HEK293 (cell line): ENCODE results near the gene UBE3B.

Source experiments
- CTCF ChIA-PET: fragments of 350-600 bp; formaldehyde crosslinking; extraction: SDS; loops from one replicate; lab custom pipeline; 2021; ENCODE audit warnings: antibody characterized with exemption; lab: Yijun Ruan, JAX
- POLR2A ChIA-PET: fragments of 300-600 bp; formaldehyde crosslinking; extraction: SDS; loops from one replicate; lab custom pipeline; 2020; ENCODE audit warnings: antibody characterized with exemption, inconsistent platforms; lab: Yijun Ruan, JAX
- H3K27ac ChIP-seq: fragments of 200-500 bp; sonication (Bioruptor generic); 2 replicates; pipeline ENCODE4 v1.5.1; 2014; ENCODE audit warnings: low read depth, low read length, control low read depth, inconsistent platforms; ENCODE audit errors: extremely low read depth
- H3K36me3 ChIP-seq, 2 experiments: fragments of 200-500 bp in 1 of 2; sonication (Bioruptor generic) in 1 of 2; 1 replicate in 1 of 2; 2 replicates in 1 of 2; pipeline ENCODE4 v1.5.1; 2014 to 2017; ENCODE audit warnings: inconsistent platforms in 2 of 2, low read length in 2 of 2; ENCODE audit not compliant: control insufficient read depth in 2 of 2, insufficient read depth in 1 of 2
- H3K4me1 ChIP-seq: fragments of 200-500 bp; sonication (Bioruptor generic); 2 replicates; pipeline ENCODE4 v1.5.1; 2014; ENCODE audit warnings: mild to moderate bottlenecking, low read length, inconsistent platforms; ENCODE audit not compliant: control insufficient read depth, insufficient read depth
- H3K4me3 ChIP-seq: 2 replicates; pipeline ENCODE4 v1.5.1; 2011; ENCODE audit warnings: low read depth, mild to moderate bottlenecking, control low read depth, low read length, moderate library complexity
- H3K9me3 ChIP-seq: fragments of 200-500 bp; sonication (Bioruptor generic); 2 replicates; pipeline ENCODE4 v1.5.1; 2014; ENCODE audit warnings: low read depth, low read length, inconsistent platforms; ENCODE audit not compliant: control insufficient read depth, insufficient read depth
- EGR2 ChIP-seq: fragments of 450-650 bp; formaldehyde crosslinking; IDR thresholded peaks from 2 replicates; pipeline ENCODE4 v1.5.1; 2016; ENCODE audit warnings: low read depth, missing biosample characterization, missing genetic modification characterization
- KLF1 ChIP-seq: fragments of 450-650 bp; formaldehyde crosslinking; IDR thresholded peaks from 2 replicates; pipeline ENCODE4 v1.5.1; 2016; ENCODE audit warnings: missing biosample characterization, missing genetic modification characterization
- KLF7 ChIP-seq: fragments of 450-650 bp; formaldehyde crosslinking; IDR thresholded peaks from 2 replicates; pipeline ENCODE4 v1.5.1; 2016; ENCODE audit warnings: missing biosample characterization, missing genetic modification characterization, borderline replicate concordance
- KLF9 ChIP-seq: fragments of 450-650 bp; formaldehyde crosslinking; IDR thresholded peaks from 2 replicates; pipeline ENCODE4 v1.5.1; 2016; ENCODE audit warnings: missing biosample characterization, missing genetic modification characterization, low read depth
- MZF1 ChIP-seq: fragments of 450-650 bp; formaldehyde crosslinking; IDR thresholded peaks from 2 replicates; pipeline ENCODE4 v1.5.1; 2017; ENCODE audit warnings: missing biosample characterization, missing genetic modification characterization, borderline replicate concordance
- SCRT1 ChIP-seq: fragments of 450-650 bp; formaldehyde crosslinking; IDR thresholded peaks from 2 replicates; pipeline ENCODE4 v1.5.1; 2016; ENCODE audit warnings: missing biosample characterization, missing genetic modification characterization, borderline replicate concordance
- ZBTB17 ChIP-seq: fragments of 450-650 bp; formaldehyde crosslinking; IDR thresholded peaks from 2 replicates; pipeline ENCODE4 v1.5.1; 2016; ENCODE audit warnings: missing biosample characterization, missing genetic modification characterization
- ZNF112 ChIP-seq: fragments of 450-650 bp; formaldehyde crosslinking; IDR thresholded peaks from 2 replicates; pipeline ENCODE4 v1.5.0; 2017; ENCODE audit warnings: missing biosample characterization, missing genetic modification characterization
- ZNF133 ChIP-seq: fragments of 450-650 bp; formaldehyde crosslinking; IDR thresholded peaks from 2 replicates; pipeline ENCODE4 v1.5.1; 2016; ENCODE audit warnings: missing biosample characterization, missing genetic modification characterization
- ZNF221 ChIP-seq: fragments of 450-650 bp; formaldehyde crosslinking; IDR thresholded peaks from 2 replicates; pipeline ENCODE4 v1.5.1; 2017; ENCODE audit warnings: missing biosample characterization, missing genetic modification characterization, borderline replicate concordance
- ZNF23 ChIP-seq: fragments of 450-650 bp; formaldehyde crosslinking; IDR thresholded peaks from 2 replicates; pipeline ENCODE4 v1.5.1; 2016; ENCODE audit warnings: missing biosample characterization, missing genetic modification characterization, borderline replicate concordance
- ZNF423 ChIP-seq: fragments of 450-650 bp; formaldehyde crosslinking; IDR thresholded peaks from 2 replicates; pipeline ENCODE4 v1.5.1; 2016; ENCODE audit warnings: missing biosample characterization, missing genetic modification characterization
- ZNF521 ChIP-seq: fragments of 450-650 bp; formaldehyde crosslinking; IDR thresholded peaks from 2 replicates; pipeline ENCODE4 v1.5.1; 2017; ENCODE audit warnings: missing biosample characterization, mild to moderate bottlenecking, missing genetic modification characterization
- ZNF555 ChIP-seq: fragments of 450-650 bp; formaldehyde crosslinking; conservative IDR thresholded peaks from 2 replicates; pipeline ENCODE4 v1.5.1; 2017; ENCODE audit warnings: missing biosample characterization, mild to moderate bottlenecking, missing genetic modification characterization, inconsistent platforms
- ZNF571 ChIP-seq: fragments of 450-650 bp; formaldehyde crosslinking; IDR thresholded peaks from 2 replicates; pipeline ENCODE4 v1.5.0; 2017; ENCODE audit warnings: missing biosample characterization, missing genetic modification characterization
- TF ChIP-seq, protein P1 (sequence below): fragments of 450-650 bp; formaldehyde crosslinking; IDR thresholded peaks from 2 replicates; pipeline ENCODE4 v1.5.1; 2017; ENCODE audit warnings: missing biosample characterization, missing genetic modification characterization
- TF ChIP-seq, protein P2 (sequence below): fragments of 450-650 bp; formaldehyde crosslinking; IDR thresholded peaks from 2 replicates; pipeline ENCODE4 v1.5.1; 2016; ENCODE audit warnings: missing biosample characterization, missing genetic modification characterization
- TF ChIP-seq, protein P3 (sequence below): sonication (generic); formaldehyde crosslinking; IDR thresholded peaks from 2 replicates; pipeline ENCODE4 v1.8.1; 2022; ENCODE audit warnings: mild to moderate bottlenecking, moderate library complexity, missing genetic modification reagents
- TF ChIP-seq, protein P4 (sequence below): fragments of 450-650 bp; formaldehyde crosslinking; IDR thresholded peaks from 2 replicates; pipeline ENCODE4; 2016; ENCODE audit warnings: missing biosample characterization, missing genetic modification characterization

The UBE3B gene

DNA sequence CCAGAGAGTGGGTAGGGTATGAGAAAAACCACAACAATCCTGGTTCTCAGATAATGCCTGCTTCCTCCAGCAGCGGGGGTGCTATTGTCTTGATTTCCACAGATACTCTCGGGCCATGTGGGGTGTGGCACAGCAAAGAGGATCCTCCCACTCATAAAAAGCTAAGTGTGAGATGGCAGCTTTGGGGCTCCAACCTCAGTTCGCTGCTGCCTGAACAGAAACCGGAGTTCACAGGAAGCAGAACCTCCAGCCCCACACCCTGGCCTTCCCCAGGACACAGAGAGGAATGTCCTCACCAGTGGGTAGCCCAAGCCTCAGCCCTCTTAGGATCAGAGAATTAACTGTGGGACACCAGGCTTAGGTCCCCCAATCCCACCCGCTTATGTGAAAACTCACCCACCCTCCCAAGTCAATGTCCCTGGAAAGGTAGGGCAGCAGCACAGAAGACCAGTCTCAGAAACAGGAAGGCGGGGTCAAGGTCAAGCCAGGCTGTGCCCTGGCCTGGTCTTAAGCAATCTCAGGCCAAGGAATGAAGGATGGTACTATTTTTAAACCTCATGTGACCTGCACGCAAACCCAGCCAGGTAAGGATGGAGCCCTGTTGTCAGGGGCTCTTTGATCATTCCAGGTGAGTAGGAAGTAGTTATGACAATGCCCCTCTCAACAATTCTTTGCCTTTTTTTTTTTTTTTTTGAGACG, 9.3 kb upstream of the UBE3B start:
- H3K36me3 ChIP-seq: peaks cover 0 to 55% of the 10 kb centered on the region in 2 experiments; a peak in 2 of 3 replicates

DNA sequence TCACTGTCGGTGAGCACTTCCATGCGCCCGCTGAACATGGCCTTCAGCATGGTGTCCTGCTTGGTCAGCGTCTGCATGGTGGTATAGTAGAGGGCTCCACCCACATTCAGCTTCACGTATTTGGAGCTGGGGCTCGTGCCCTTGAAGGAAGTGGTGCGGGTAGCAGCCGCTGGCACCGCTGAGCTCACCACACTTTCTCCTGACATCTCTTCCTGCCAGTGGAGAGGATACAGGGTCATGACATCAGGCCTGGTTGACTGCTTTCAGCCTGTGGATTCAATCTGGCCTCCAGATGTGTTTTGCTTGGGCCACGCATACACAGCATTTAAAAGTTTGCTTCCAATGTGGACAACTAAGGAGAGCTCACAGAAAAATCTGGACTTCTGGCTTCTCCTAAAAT, 7.9 kb upstream of the UBE3B start:
- TF ChIP-seq, protein P1, sequence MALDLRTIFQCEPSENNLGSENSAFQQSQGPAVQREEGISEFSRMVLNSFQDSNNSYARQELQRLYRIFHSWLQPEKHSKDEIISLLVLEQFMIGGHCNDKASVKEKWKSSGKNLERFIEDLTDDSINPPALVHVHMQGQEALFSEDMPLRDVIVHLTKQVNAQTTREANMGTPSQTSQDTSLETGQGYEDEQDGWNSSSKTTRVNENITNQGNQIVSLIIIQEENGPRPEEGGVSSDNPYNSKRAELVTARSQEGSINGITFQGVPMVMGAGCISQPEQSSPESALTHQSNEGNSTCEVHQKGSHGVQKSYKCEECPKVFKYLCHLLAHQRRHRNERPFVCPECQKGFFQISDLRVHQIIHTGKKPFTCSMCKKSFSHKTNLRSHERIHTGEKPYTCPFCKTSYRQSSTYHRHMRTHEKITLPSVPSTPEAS (tag by site-specific recombination): no peak
- TF ChIP-seq ZNF521 (tag by site-specific recombination) (no peak), KLF9 (no peak), MZF1 (tag by site-specific recombination) (no peak), ZNF423 (tag by site-specific recombination) (no peak), ZNF112 (tag by site-specific recombination) (no peak), ZNF571 (tag by site-specific recombination) (no peak), ZNF23 (tag by site-specific recombination) (no peak), ZNF221 (tag by site-specific recombination) (no peak), ZNF555 (tag by site-specific recombination) (no peak), ZBTB17 (tag by site-specific recombination) (no peak), SCRT1 (tag by site-specific recombination) (no peak), KLF7 (tag by site-specific recombination) (no peak), EGR2 (tag by site-specific recombination) (no peak)
- TF ChIP-seq, protein P2, sequence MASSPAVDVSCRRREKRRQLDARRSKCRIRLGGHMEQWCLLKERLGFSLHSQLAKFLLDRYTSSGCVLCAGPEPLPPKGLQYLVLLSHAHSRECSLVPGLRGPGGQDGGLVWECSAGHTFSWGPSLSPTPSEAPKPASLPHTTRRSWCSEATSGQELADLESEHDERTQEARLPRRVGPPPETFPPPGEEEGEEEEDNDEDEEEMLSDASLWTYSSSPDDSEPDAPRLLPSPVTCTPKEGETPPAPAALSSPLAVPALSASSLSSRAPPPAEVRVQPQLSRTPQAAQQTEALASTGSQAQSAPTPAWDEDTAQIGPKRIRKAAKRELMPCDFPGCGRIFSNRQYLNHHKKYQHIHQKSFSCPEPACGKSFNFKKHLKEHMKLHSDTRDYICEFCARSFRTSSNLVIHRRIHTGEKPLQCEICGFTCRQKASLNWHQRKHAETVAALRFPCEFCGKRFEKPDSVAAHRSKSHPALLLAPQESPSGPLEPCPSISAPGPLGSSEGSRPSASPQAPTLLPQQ (tag by site-specific recombination): no peak
- TF ChIP-seq, protein P3, sequence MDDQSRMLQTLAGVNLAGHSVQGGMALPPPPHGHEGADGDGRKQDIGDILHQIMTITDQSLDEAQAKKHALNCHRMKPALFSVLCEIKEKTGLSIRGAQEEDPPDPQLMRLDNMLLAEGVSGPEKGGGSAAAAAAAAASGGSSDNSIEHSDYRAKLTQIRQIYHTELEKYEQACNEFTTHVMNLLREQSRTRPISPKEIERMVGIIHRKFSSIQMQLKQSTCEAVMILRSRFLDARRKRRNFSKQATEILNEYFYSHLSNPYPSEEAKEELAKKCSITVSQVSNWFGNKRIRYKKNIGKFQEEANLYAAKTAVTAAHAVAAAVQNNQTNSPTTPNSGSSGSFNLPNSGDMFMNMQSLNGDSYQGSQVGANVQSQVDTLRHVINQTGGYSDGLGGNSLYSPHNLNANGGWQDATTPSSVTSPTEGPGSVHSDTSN: no peak
- TF ChIP-seq, protein P4, sequence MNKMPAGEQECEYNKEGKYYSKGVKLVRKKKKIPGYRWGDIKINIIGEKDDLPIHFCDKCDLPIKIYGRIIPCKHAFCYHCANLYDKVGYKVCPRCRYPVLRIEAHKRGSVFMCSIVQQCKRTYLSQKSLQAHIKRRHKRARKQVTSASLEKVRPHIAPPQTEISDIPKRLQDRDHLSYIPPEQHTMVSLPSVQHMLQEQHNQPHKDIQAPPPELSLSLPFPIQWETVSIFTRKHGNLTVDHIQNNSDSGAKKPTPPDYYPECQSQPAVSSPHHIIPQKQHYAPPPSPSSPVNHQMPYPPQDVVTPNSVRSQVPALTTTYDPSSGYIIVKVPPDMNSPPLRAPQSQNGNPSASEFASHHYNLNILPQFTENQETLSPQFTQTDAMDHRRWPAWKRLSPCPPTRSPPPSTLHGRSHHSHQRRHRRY (tag by site-specific recombination): no peak
- POLR2A ChIA-PET: interaction anchor here (1.1 kb wide), 1 partner anchor 8 kb away, joined by 4 read pairs; the partner anchor contains the start of genes KCTD10 and UBE3B
- Histone ChIP-seq H3K4me1 (no peaks in the 10 kb centered on the region), H3K4me3 (no peak overlapping the region), H3K36me3 (peaks cover 0 to 55% of the 10 kb centered on the region in 2 experiments; a peak in 2 of 3 replicates), H3K9me3 (no peaks in the 10 kb centered on the region), H3K27ac (no peak overlapping the region)
- CTCF ChIA-PET: interaction anchor here (0.6 to 2.5 kb wide), 4 partner anchors 36 to 335 kb away, joined by 3 to 13 read pairs (median 7); no protein-coding TSS in a partner anchor

More for the DNA sequence above, 9.3 kb upstream of the UBE3B start:
- no peak for TF ChIP-seq ZNF133
- peak; percentile 71 for TF ChIP-seq KLF1 (tag by site-specific recombination)
- no peaks in the 10 kb centered on the region for H3K9me3 ChIP-seq
- H3K4me1 ChIP-seq: peaks cover 9% of the 10 kb centered on the region
- no peak overlapping the region for H3K4me3 ChIP-seq
- H3K27ac ChIP-seq: no peak overlapping the region
- ChIA-PET CTCF (interaction anchor here (0.6 to 1.7 kb wide), 4 partner anchors 40 to 1290 kb away, joined by 3 to 11 read pairs (median 6); no protein-coding TSS in a partner anchor), POLR2A (no interaction called here)
